Smooth muscle cell (in vitro differentiated cells): ENCODE data around the gene CD300LB. TPM values are rescaled to one million over a fixed set of nuclear protein-coding genes. Genes with fewer than 3 reads are reported as not detected.
"Not testable (repeated sequence)": the region's sequence is repeated elsewhere in the genome, so short reads cannot be mapped to it uniquely, and the experiment has no call there.

Experiments used
- DNase-seq: peaks from one replicate; lab custom pipeline; 2025; ENCODE audit not compliant: unreplicated experiment; lab: John Stamatoyannopoulos, UW
- H2AFZ ChIP-seq: fragments of 200-600 bp; sonication (generic); 2 replicates; pipeline ENCODE4 v1.6.0; 2016; ENCODE audit warnings: antibody characterized with exemption, low read depth, mild to moderate bottlenecking
- H3F3A ChIP-seq: fragments of 200-600 bp; sonication (generic); 2 replicates; pipeline ENCODE4 v1.6.0; 2017; ENCODE audit warnings: antibody characterized with exemption, low read depth
- H3K27ac ChIP-seq: fragments of 200-600 bp; sonication (generic); 2 replicates; pipeline ENCODE4 v1.5.1; 2016; ENCODE audit warnings: low read depth, mild to moderate bottlenecking
- H3K27me3 ChIP-seq: fragments of 200-600 bp; sonication (generic); 2 replicates; pipeline ENCODE4 v1.6.1; 2016; ENCODE audit warnings: low read depth, mild to moderate bottlenecking
- H3K36me3 ChIP-seq: fragments of 200-600 bp; sonication (generic); 2 replicates; pipeline ENCODE4 v1.5.1; 2016; ENCODE audit warnings: low read depth
- H3K4me1 ChIP-seq: fragments of 200-600 bp; sonication (generic); 2 replicates; pipeline ENCODE4 v1.5.1; 2016; ENCODE audit warnings: low read depth
- H3K4me2 ChIP-seq: fragments of 200-600 bp; sonication (generic); 2 replicates; pipeline ENCODE4 v1.6.0; 2016; ENCODE audit warnings: mild to moderate bottlenecking
- H3K4me3 ChIP-seq: fragments of 200-600 bp; sonication (generic); 2 replicates; pipeline ENCODE4 v1.5.1; 2016; ENCODE audit warnings: mild to moderate bottlenecking
- H3K79me2 ChIP-seq: fragments of 200-600 bp; sonication (generic); 2 replicates; pipeline ENCODE4 v1.6.0; 2016; ENCODE audit warnings: low read depth, mild to moderate bottlenecking
- H3K9ac ChIP-seq: fragments of 200-600 bp; sonication (generic); 2 replicates; pipeline ENCODE4 v1.6.0; 2016; ENCODE audit warnings: low read depth
- H3K9me3 ChIP-seq: fragments of 200-600 bp; sonication (generic); replicated peaks from 2 replicates; pipeline ENCODE4 v1.5.1; 2016; ENCODE audit warnings: low read depth
- H4K20me1 ChIP-seq: fragments of 200-600 bp; sonication (generic); 2 replicates; pipeline ENCODE4 v1.6.0; 2016; ENCODE audit warnings: low read depth
- CTCF ChIP-seq: fragments of 200-600 bp; sonication (generic); IDR thresholded peaks from 2 replicates; pipeline ENCODE4 v1.5.1; 2017; ENCODE audit warnings: borderline replicate concordance, mild to moderate bottlenecking, antibody characterized with exemption; ENCODE audit not compliant: insufficient read depth, poor library complexity, severe bottlenecking
- WGBS: methylation state at CpG from one replicate; pipeline ENCODE4 v1.1.7; 2016; ENCODE audit warnings: low lambda C conversion rate; 5-methylcytosine and 5-hydroxymethylcytosine counted together
- polyA plus RNA-seq: library from polyadenylated mRNA; unstranded; fragments of >200 nt; fragmentation: Nextera tagmentation; extraction: Ambion mirVana; gene quantifications from 2 replicates; pipeline ENCODE4 v1.2.1, GENCODE V29; 2016
- total RNA-seq: library from RNA; depleted of rRNA; stranded (reverse); fragments of >200 nt; gene quantifications from 2 replicates; pipeline ENCODE4 v1.2.3, GENCODE V29; 2014

CD300LB gene
- total and polyA plus RNA-seq, 2 experiments from 2014 or later, result not detected

DNA sequence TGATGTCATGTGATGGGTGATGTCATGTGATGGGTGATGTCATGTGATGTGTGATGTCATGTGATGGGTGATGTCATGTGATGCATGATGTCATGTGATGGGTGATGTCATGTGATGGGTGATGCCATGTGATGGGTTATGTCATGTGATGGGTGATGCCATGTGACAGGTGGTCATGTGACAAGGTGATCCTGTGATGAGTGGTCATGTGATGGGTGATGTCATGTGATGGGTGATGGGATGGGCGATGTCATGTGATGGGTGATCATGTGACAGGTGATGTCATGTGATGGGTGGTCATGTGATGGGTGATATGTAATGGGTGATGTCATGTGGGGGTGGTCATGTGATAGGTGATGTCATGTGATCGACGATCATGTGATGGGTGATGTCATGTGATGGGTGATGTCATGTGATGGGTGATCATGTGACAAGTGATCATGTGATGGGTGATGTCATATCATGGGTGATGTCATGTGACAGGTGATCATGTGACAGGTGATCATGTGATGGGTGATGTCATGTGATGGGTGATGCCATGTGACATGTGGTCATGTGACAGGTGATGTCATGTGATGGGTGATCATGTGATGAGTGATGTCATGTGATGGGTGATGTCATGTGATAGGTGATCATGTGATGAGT lies 17.2 kb downstream of the CD300LB start:
- H3K4me3 ChIP-seq, result no peak overlapping the region
- H3K4me2 ChIP-seq, result no peak overlapping the region
- DNase-seq, result no peak
- H3K4me1 ChIP-seq, result no peaks in the 10 kb centered on the region
- WGBS, result 100% methylated on average over 3 of the region's 3 CpGs
- no peak for TF ChIP-seq CTCF
- H3K79me2 ChIP-seq, result no peaks in the 10 kb centered on the region
- H3K27me3 ChIP-seq, result peaks cover 4% of the 10 kb centered on the region
- H3K9ac ChIP-seq, result no peak overlapping the region
- H2AFZ ChIP-seq, result no peak overlapping the region
- no peaks in the 10 kb centered on the region for H3K9me3 ChIP-seq
- H3K36me3 ChIP-seq, result no peaks in the 10 kb centered on the region
- no peaks in the 10 kb centered on the region for H4K20me1 ChIP-seq
- no peaks in the 10 kb centered on the region for H3F3A ChIP-seq
- no peak overlapping the region for H3K27ac ChIP-seq

DNA sequence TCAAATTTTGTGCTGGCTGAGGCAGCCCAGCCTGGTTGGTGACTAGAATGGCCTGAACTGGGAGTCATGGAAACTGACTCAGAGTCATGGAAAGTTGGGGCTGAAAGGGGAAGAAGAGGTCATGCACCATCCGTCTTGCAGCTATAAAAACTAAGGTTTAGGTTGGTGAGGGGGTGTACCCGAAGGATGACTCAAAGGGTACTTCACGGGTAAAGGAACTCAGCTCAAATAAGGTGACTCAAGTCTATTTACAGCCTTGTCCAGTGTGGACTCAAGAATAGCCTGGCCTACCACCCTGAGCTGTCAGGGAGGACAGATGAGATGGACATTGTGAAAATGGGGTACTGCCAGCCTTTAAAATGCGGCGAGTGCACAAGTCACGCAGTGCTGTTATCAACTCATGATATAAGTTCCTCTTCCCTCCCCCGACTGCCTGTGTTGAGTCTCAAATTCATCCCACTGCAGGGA lies 18.6 kb downstream of the CD300LB start:
- no peaks in the 10 kb centered on the region for H3K79me2 ChIP-seq
- H3K36me3 ChIP-seq, result no peaks in the 10 kb centered on the region
- H3F3A ChIP-seq, result no peaks in the 10 kb centered on the region
- TF ChIP-seq CTCF, result no peak
- 66% methylated on average over 7 of the region's 7 CpGs for WGBS
- H3K27me3 ChIP-seq, result peaks cover 9% of the 10 kb centered on the region
- H4K20me1 ChIP-seq, result no peaks in the 10 kb centered on the region
- no peak overlapping the region for H3K4me3 ChIP-seq
- no peak overlapping the region for H2AFZ ChIP-seq
- H3K4me1 ChIP-seq, result no peaks in the 10 kb centered on the region
- no peak for DNase-seq
- no peaks in the 10 kb centered on the region for H3K9me3 ChIP-seq
- no peak overlapping the region for H3K9ac ChIP-seq
- peak overlapping the region; percentile 44 for H3K27ac ChIP-seq
- no peak overlapping the region for H3K4me2 ChIP-seq

DNA sequence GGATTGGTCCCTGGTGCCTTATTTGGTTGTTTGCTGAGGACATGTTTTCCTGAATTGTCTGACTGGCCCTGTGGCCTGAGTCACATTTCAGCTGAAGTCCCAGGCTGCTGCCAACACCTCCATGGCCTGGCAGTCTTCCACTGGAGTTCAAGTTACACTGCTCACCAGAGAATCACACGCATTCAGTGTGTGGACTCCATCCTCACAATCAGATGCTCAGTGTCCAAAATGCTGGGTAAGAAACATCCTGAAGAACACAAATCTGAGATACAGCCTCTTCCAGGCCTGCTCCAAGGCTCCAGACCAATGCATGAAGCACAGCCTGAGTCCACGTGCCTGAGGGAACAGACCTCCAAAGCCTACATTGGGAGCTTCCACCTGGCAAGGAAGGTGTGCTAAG lies 19.2 kb downstream of the CD300LB start:
- Histone ChIP-seq H3K36me3 (no peaks in the 10 kb centered on the region), H3K79me2 (no peaks in the 10 kb centered on the region), H3F3A (no peaks in the 10 kb centered on the region), H3K27ac (peak overlapping the region; percentile 44), H3K9me3 (no peaks in the 10 kb centered on the region), H3K27me3 (peaks cover 9% of the 10 kb centered on the region), H2AFZ (no peak overlapping the region), H3K9ac (no peak overlapping the region), H3K4me2 (no peak overlapping the region), H4K20me1 (no peaks in the 10 kb centered on the region), H3K4me3 (no peak overlapping the region), H3K4me1 (no peaks in the 10 kb centered on the region)
- DNase-seq, result no peak
- TF ChIP-seq CTCF, result no peak
- 78% methylated on average over 2 of the region's 2 CpGs for WGBS

GRCh38 chr17:74508156-74508555 lies 23.1 kb downstream of the CD300LB start:
- Histone ChIP-seq H3K4me1 (no peaks in the 10 kb centered on the region), H3K9ac (no peak overlapping the region), H3K27ac (no peak overlapping the region), H2AFZ (no peak overlapping the region), H3F3A (no peaks in the 10 kb centered on the region), H3K4me2 (no peak overlapping the region), H3K79me2 (no peaks in the 10 kb centered on the region), H4K20me1 (no peaks in the 10 kb centered on the region), H3K4me3 (no peak overlapping the region), H3K36me3 (no peaks in the 10 kb centered on the region), H3K9me3 (no peaks in the 10 kb centered on the region), H3K27me3 (peaks cover 26% of the 10 kb centered on the region)
- TF ChIP-seq CTCF, result no peak
- DNase-seq, result no peak

DNA sequence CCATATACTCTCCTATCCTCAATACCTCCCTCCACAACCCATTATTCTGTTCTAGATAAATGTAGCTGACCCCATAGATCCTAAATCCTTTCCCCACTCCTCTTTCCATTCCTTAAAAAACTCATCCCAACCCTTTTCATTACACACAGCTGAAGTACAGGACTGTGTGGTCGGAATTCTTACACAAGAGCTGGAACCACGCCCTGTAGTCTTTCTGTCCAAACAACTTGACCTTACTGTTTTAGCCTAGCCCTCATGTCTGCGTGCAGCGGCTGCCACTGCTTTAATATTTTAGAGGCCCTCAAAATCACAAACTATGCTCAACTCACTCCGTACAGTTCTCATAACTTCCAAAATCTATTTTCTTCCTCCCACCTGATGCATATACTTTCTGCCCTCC lies 27.3 kb downstream of the CD300LB start:
- not testable (repeated sequence) for H3K36me3 ChIP-seq, H3K27ac ChIP-seq

More for the DNA sequence above, 27.3 kb downstream of the CD300LB start:
- not testable (repeated sequence) for H3K9me3 ChIP-seq, DNase-seq, H3K4me2 ChIP-seq, H3K79me2 ChIP-seq, H3K4me3 ChIP-seq, H4K20me1 ChIP-seq, H2AFZ ChIP-seq, H3K4me1 ChIP-seq, H3K9ac ChIP-seq, H3F3A ChIP-seq
- peaks cover 26% of the 10 kb centered on the region for H3K27me3 ChIP-seq
- WGBS, result 93% methylated on average over 5 of the region's 5 CpGs
